ENCODE data around the gene RER1. TPM values are rescaled to one million over a fixed set of nuclear protein-coding genes. Genes with fewer than 3 reads are reported as not detected.

The RER1 gene
- total and polyA plus RNA-seq, 12 donors = 55.5 to 107 (median 77.3) TPM

DNA sequence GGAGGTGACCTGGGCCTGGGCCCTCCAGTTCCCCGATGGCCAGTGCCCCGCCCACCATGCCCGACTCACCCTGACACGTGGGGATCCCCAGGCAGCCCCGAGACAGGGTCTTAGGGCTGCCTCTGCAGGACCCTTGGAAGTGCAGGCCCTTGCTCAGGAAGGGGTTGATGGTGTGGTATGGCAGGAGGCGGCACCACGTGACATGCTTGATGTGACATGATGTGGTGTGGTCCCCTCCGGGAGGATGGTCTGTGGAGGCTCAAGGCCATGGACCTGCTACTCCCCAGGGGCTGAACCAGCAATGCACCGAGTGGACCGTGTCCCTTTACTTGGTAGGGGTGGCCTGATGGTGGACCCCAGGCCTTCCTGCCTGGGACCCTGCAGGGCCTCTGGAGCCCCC, 62.6 kb downstream of the RER1 start:
- WGBS, 2 donors = 69 to 83% methylated on average over 10 of the region's 10 CpGs
- TF ChIP-seq, protein P1, sequence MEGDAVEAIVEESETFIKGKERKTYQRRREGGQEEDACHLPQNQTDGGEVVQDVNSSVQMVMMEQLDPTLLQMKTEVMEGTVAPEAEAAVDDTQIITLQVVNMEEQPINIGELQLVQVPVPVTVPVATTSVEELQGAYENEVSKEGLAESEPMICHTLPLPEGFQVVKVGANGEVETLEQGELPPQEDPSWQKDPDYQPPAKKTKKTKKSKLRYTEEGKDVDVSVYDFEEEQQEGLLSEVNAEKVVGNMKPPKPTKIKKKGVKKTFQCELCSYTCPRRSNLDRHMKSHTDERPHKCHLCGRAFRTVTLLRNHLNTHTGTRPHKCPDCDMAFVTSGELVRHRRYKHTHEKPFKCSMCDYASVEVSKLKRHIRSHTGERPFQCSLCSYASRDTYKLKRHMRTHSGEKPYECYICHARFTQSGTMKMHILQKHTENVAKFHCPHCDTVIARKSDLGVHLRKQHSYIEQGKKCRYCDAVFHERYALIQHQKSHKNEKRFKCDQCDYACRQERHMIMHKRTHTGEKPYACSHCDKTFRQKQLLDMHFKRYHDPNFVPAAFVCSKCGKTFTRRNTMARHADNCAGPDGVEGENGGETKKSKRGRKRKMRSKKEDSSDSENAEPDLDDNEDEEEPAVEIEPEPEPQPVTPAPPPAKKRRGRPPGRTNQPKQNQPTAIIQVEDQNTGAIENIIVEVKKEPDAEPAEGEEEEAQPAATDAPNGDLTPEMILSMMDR (IDR thresholded peaks at IDR 0.05) = no peak

More for the DNA sequence above, 62.6 kb downstream of the RER1 start:
- no peak overlapping the region for H3K4me3 ChIP-seq
- H3K27me3 ChIP-seq = peaks cover 6 to 77% (median 66%) of the 10 kb centered on the region in 7 donors
- no peak for DNase-seq
- intact Hi-C loops (cut with DNase I) = no loop called here
- no peaks in the 10 kb centered on the region for H3K36me3 ChIP-seq
- no peaks in the 10 kb centered on the region for H3K4me1 ChIP-seq
- H3K9me3 ChIP-seq = no peaks in the 10 kb centered on the region
- no peak for ATAC-seq
- no peak overlapping the region for H3K27ac ChIP-seq

Other genes with a start within 250 kb of the RER1 start
- 10 to 100 TPM; 30.9 to 47.6 (median 38.3) TPM for gene FAAP20, start 197.1 kb upstream of the RER1 start, total RNA-seq
- 10 to 100 TPM; 83.0 to 83.6 TPM for gene FAAP20, start 197.1 kb upstream of the RER1 start, polyA plus RNA-seq
- 10 to 100 TPM; 29.4 to 50.9 (median 38.3) TPM for gene SKI, start 163.5 kb upstream of the RER1 start, total RNA-seq
- gene SKI, start 163.5 kb upstream of the RER1 start, polyA plus RNA-seq = 10 to 100 TPM; 13.8 to 16.6 TPM
- 1 to 10 TPM; 3.5 to 7.6 (median 5.7) TPM for gene MORN1, start 287 bp upstream of the RER1 start, total RNA-seq
- 1 to 10 TPM; 1.2 to 3.0 TPM for gene MORN1, start 287 bp upstream of the RER1 start, polyA plus RNA-seq
- 10 to 100 TPM; 14.6 to 26.0 (median 18.6) TPM for gene PEX10, start 20.7 kb downstream of the RER1 start, total RNA-seq
- 10 to 100 TPM; 13.7 to 19.1 TPM for gene PEX10, start 20.7 kb downstream of the RER1 start, polyA plus RNA-seq
- under 1 TPM in 8 of 10 donors, not detected in 2; 0.06 to 0.51 (median 0.09) TPM for gene PLCH2, start 84.4 kb downstream of the RER1 start, total RNA-seq
- gene PLCH2, start 84.4 kb downstream of the RER1 start, polyA plus RNA-seq = under 1 TPM; 0.12 to 0.22 TPM
- gene PANK4, start 134.8 kb downstream of the RER1 start, total RNA-seq = 10 to 100 TPM; 29.8 to 56.4 (median 35.2) TPM
- gene PANK4, start 134.8 kb downstream of the RER1 start, polyA plus RNA-seq = 10 to 100 TPM; 26.1 to 35.6 TPM
- gene HES5, start 138.4 kb downstream of the RER1 start, total RNA-seq = 1 to 10 TPM in 6 of 10 donors, under 1 TPM in 3, not detected in 1; 0.51 to 3.1 (median 1.4) TPM
- gene HES5, start 138.4 kb downstream of the RER1 start, polyA plus RNA-seq = 1 to 10 TPM; 1.0 to 1.1 TPM
- gene TNFRSF14, start 164.5 kb downstream of the RER1 start, total RNA-seq = 10 to 100 TPM in 7 of 10 donors, 1 to 10 TPM in 3; 7.5 to 43.8 (median 13.0) TPM
- 10 to 100 TPM; 19.3 to 59.6 TPM for gene TNFRSF14, start 164.5 kb downstream of the RER1 start, polyA plus RNA-seq
- gene PRXL2B, start 194.9 kb downstream of the RER1 start, total RNA-seq = 10 to 100 TPM in 1 of 10 donors, 1 to 10 TPM in 9; 3.7 to 10.3 (median 5.3) TPM
- gene PRXL2B, start 194.9 kb downstream of the RER1 start, polyA plus RNA-seq = 10 to 100 TPM in 1 of 2 donors, 1 to 10 TPM in 1; 6.8 to 12.0 TPM
- gene MMEL1, start 241.2 kb downstream of the RER1 start, total RNA-seq = under 1 TPM in 3 of 10 donors, not detected in 7; 0.17 to 0.77 (median 0.67) TPM
- 1 to 10 TPM in 1 of 2 donors, under 1 TPM in 1; 0.46 to 3.9 TPM for gene MMEL1, start 241.2 kb downstream of the RER1 start, polyA plus RNA-seq

Measured in heart right ventricle (tissue), 16 donors.